Mesendoderm (in vitro differentiated cells): Measurements from ENCODE around the gene XRN2.

ENCODE experiments used
- DNase-seq: peaks from one replicate; pipeline ENCODE4 v3.0.0; 2013
- H2AK5ac ChIP-seq: 2 replicates; pipeline ENCODE4 v1.6.1; 2013; ENCODE audit warnings: low read length, inconsistent platforms
- H2BK120ac ChIP-seq: 2 replicates; pipeline ENCODE4 v1.6.1; 2013; ENCODE audit warnings: low read depth, mild to moderate bottlenecking, low read length, moderate library complexity, mixed read lengths
- H2BK15ac ChIP-seq: replicated peaks from 2 replicates; pipeline ENCODE4 v1.6.1; 2013; ENCODE audit warnings: low read depth, mild to moderate bottlenecking, moderate library complexity
- H2BK5ac ChIP-seq: 2 replicates; pipeline ENCODE4 v1.6.1; 2013; ENCODE audit warnings: low read length, inconsistent platforms
- H3K18ac ChIP-seq: 2 replicates; pipeline ENCODE4 v1.6.1; 2013; ENCODE audit warnings: mild to moderate bottlenecking, low read length, mixed read lengths
- H3K23ac ChIP-seq: one replicate; pipeline ENCODE4 v1.6.1; 2013; ENCODE audit warnings: low read length
- H3K27ac ChIP-seq: 2 replicates; pipeline ENCODE4 v1.5.1; 2013; ENCODE audit warnings: low read depth, mild to moderate bottlenecking, inconsistent platforms, low read length, moderate library complexity
- H3K27me3 ChIP-seq: 2 replicates; pipeline ENCODE4 v1.6.1; 2013; ENCODE audit warnings: low read length, control low read depth, mild to moderate bottlenecking, inconsistent platforms; ENCODE audit not compliant: insufficient read depth, poor library complexity
- H3K36me3 ChIP-seq: 2 replicates; pipeline ENCODE4 v1.6.1; 2013; ENCODE audit warnings: low read length, inconsistent platforms; ENCODE audit not compliant: control insufficient read depth, insufficient read depth
- H3K4ac ChIP-seq: one replicate; pipeline ENCODE4 v1.6.1; 2013; ENCODE audit warnings: low read depth, mild to moderate bottlenecking, low read length, moderate library complexity
- H3K4me1 ChIP-seq: 2 replicates; pipeline ENCODE4 v1.6.1; 2013; ENCODE audit warnings: low read depth, low read length, inconsistent platforms; ENCODE audit not compliant: control insufficient read depth
- H3K4me2 ChIP-seq: 2 replicates; pipeline ENCODE4 v1.6.1; 2013; ENCODE audit warnings: low read length
- H3K4me3 ChIP-seq: 2 replicates; pipeline ENCODE4 v1.5.1; 2013; ENCODE audit warnings: mild to moderate bottlenecking, low read length
- H3K56ac ChIP-seq: one replicate; pipeline ENCODE4 v1.6.1; 2013; ENCODE audit warnings: low read length
- H3K79me1 ChIP-seq: 2 replicates; pipeline ENCODE4 v1.6.1; 2013; ENCODE audit warnings: low read length, inconsistent platforms
- H3K79me2 ChIP-seq: 2 replicates; pipeline ENCODE4 v1.6.1; 2013; ENCODE audit warnings: mild to moderate bottlenecking, low read length; ENCODE audit not compliant: control insufficient read depth, insufficient read depth
- H3K9ac ChIP-seq: 2 replicates; pipeline ENCODE4 v1.6.1; 2013; ENCODE audit warnings: low read length, inconsistent platforms
- H4K5ac ChIP-seq: one replicate; pipeline ENCODE4 v1.6.1; 2013; ENCODE audit warnings: low read length
- H4K8ac ChIP-seq: one replicate; pipeline ENCODE4 v1.6.1; 2013; ENCODE audit warnings: low read depth, mild to moderate bottlenecking, control low read depth, low read length, moderate library complexity
- WGBS: extraction: QIAGEN DNeasy Blood & Tissue Kit; methylation state at CpG from one replicate; pipeline ENCODE4 v1.1.7; 2013; ENCODE audit warnings: low lambda C conversion rate, missing lambda C conversion rate; ENCODE audit not compliant: insufficient coverage; ENCODE audit errors: extremely low coverage; 5-methylcytosine and 5-hydroxymethylcytosine counted together

The XRN2 gene

DNA sequence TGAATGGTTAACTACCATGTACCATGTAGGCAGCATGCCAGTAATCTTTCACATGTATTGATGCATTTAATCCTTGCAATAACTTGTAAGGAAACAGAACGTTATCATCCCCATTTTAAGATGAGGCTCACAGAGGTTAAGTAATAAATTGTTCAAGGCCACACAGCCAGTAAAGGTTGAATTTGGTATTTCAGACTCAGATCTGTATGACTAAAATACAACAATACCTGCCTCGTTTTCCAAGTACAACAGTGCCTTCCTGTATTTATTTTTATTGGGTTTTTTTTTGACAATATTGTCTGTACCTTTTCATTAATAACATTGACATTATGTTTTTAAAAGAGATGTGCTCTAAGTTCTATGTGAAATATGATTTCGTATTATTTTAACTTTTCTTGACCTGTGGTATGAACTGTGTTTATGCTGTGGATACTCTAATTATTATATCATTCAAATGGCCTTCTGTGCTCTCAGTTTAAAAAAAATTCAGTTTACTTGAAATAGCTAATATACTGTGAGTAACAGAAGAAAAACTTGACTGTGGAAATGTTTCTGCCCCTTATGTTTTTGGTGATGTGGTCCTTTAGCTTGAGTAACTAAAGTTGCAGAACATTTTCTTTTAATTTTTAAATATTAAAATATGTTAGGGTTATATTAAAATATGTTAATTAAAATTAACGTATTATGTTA lies 39.7 kb downstream of the XRN2 start:
- no peak for DNase-seq
- Histone ChIP-seq H3K4me3 (no peak overlapping the region), H3K56ac (no peak overlapping the region), H3K4ac (no peak overlapping the region), H3K79me2 (peaks cover 2% of the 10 kb centered on the region), H3K23ac (no peak overlapping the region), H3K79me1 (peaks cover 3% of the 10 kb centered on the region), H3K36me3 (peaks cover 6% of the 10 kb centered on the region), H2BK5ac (no peak overlapping the region), H3K18ac (no peak overlapping the region), H4K8ac (no peak overlapping the region), H3K27ac (no peak overlapping the region), H2BK120ac (no peak overlapping the region), H2BK15ac (no peak overlapping the region), H3K4me2 (no peak overlapping the region), H3K9ac (no peak overlapping the region), H2AK5ac (no peak overlapping the region), H3K4me1 (no peaks in the 10 kb centered on the region), H4K5ac (no peak overlapping the region), H3K27me3 (no peaks in the 10 kb centered on the region)
- WGBS: 100% methylated on average over 1 of the region's 4 CpGs

DNA sequence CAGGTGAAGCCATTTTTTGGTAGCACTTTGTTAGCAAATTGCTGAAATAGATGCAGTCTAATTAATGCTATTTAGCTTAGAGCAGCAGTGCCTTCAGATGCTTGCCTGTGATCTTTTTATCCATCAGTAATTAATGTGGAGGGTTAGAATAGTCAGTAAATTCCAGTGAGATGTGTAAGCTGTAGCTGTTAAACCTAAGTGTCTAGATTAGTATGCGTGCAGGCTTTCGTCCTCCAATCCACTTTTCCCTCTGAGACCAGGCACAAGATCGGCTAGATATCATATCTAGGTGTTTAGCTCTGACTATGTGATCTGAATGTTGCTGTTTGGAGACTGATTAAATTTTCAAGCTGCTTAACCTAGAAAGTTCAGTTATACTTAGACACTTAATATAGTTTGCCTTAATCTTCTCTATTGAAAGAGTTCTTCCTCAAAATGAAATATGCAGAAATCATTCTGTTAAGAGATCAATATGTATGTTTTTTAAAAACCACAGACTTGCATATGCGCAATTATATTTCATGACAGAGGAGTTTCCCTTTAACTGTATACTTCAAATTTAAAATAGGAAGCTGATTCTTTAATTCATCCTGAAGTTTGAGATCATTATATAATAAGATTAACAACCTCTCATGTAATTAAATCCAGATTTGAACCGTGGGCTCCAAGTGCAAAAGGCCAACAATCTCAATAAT lies 41.2 kb downstream of the XRN2 start:
- Histone ChIP-seq H4K5ac (no peak overlapping the region), H3K36me3 (peaks cover 2% of the 10 kb centered on the region), H3K27me3 (no peaks in the 10 kb centered on the region), H3K23ac (no peak overlapping the region), H3K4me2 (no peak overlapping the region), H3K79me2 (peaks cover 2% of the 10 kb centered on the region), H3K18ac (no peak overlapping the region), H3K4me3 (no peak overlapping the region), H2BK5ac (no peak overlapping the region), H2BK120ac (no peak overlapping the region), H3K27ac (no peak overlapping the region), H2AK5ac (no peak overlapping the region), H3K4me1 (no peaks in the 10 kb centered on the region), H3K4ac (no peak overlapping the region), H2BK15ac (no peak overlapping the region), H3K9ac (no peak overlapping the region), H3K79me1 (no peaks in the 10 kb centered on the region), H3K56ac (no peak overlapping the region), H4K8ac (no peak overlapping the region)
- DNase-seq: peak; percentile 28
- no CpG with 5 or more reads among the region's 5 CpGs for WGBS

DNA sequence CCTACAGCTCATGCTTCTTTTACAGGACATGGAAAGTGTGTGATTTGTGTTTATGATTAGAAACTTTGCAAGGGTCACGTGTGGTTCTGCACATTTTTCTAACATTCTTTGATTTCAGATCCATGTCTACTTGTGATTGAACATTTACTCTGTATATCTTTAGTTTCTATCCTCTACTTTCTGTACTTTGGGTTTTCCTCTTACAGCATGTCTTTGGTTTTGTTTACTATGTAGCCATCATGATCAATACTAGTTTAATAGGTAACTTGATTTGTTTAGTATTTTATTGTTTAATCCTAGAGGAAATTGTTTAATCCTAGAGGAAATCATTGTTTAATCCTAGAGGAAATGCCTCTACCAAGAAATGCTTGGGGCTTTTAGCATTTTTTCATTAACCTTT lies 41.8 kb downstream of the XRN2 start:
- no peak overlapping the region for H2BK15ac ChIP-seq
- H3K56ac ChIP-seq: no peak overlapping the region
- H2BK120ac ChIP-seq: no peak overlapping the region
- H2BK5ac ChIP-seq: no peak overlapping the region
- H4K5ac ChIP-seq: no peak overlapping the region
- no peak overlapping the region for H3K18ac ChIP-seq
- H3K9ac ChIP-seq: no peak overlapping the region
- H3K4me3 ChIP-seq: no peak overlapping the region
- H3K4me1 ChIP-seq: no peaks in the 10 kb centered on the region
- DNase-seq: no peak
- no peak overlapping the region for H3K23ac ChIP-seq
- WGBS: no CpG with 5 or more reads among the region's 1 CpG
- no peaks in the 10 kb centered on the region for H3K79me1 ChIP-seq
- no peaks in the 10 kb centered on the region for H3K27me3 ChIP-seq
- peaks cover 2% of the 10 kb centered on the region for H3K36me3 ChIP-seq
- H3K4me2 ChIP-seq: no peak overlapping the region
- no peak overlapping the region for H3K4ac ChIP-seq
- no peak overlapping the region for H4K8ac ChIP-seq
- no peak overlapping the region for H2AK5ac ChIP-seq
- H3K79me2 ChIP-seq: peaks cover 2% of the 10 kb centered on the region
- H3K27ac ChIP-seq: no peak overlapping the region

DNA sequence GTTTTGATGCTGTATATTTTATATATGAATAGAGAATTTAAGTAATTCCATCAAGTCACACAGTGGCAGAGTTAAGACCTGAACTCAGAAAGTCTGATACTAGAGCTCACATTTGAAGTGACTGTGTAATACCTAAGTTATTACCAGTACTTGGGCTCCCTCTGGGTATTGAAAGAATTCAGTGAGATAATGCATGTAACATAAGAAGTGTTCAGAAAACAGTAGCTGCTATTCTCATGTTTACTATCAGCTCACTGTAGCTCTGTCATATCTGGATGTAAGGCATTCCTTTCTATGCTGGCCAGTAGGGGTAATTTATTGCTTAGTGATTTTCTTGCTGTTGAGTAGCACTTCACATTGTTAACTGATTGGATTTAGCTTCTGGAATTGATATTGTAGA lies 49.6 kb downstream of the XRN2 start:
- Histone ChIP-seq H3K18ac (no peak overlapping the region), H3K79me2 (no peaks in the 10 kb centered on the region), H3K9ac (no peak overlapping the region), H3K79me1 (no peaks in the 10 kb centered on the region), H2BK15ac (no peak overlapping the region), H3K4me2 (no peak overlapping the region), H3K56ac (no peak overlapping the region), H4K5ac (no peak overlapping the region), H2AK5ac (no peak overlapping the region), H2BK5ac (no peak overlapping the region), H3K4me3 (no peak overlapping the region), H3K4me1 (no peaks in the 10 kb centered on the region), H3K27me3 (no peaks in the 10 kb centered on the region), H4K8ac (no peak overlapping the region), H2BK120ac (no peak overlapping the region), H3K27ac (no peak overlapping the region), H3K36me3 (peaks cover 3% of the 10 kb centered on the region), H3K23ac (no peak overlapping the region), H3K4ac (no peak overlapping the region)
- no peak for DNase-seq

DNA sequence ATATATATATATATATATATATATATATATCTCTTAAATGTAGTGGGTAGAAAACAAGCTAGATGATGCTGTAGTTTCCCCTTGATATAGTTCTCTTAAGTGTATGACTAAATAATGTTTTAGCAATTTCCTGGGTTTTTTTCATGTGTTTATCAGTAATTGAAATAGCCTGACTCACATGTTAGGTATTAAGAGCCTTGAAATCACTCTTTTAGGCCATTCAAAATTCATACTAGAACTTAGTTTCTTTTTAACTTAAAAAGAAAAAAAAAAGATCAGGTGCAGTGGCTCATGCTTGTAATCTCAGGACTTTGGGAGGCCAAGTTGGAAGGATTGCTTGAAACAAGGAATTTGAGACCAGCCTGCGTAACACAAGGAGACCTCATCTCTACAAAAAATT lies 50.1 kb downstream of the XRN2 start:
- H2BK15ac ChIP-seq: no peak overlapping the region
- no peak overlapping the region for H3K4ac ChIP-seq
- no peak overlapping the region for H3K9ac ChIP-seq
- no peak overlapping the region for H3K23ac ChIP-seq
- H2BK120ac ChIP-seq: no peak overlapping the region
- no peak overlapping the region for H3K4me2 ChIP-seq
- no peak overlapping the region for H4K5ac ChIP-seq
- H3K36me3 ChIP-seq: peaks cover 3% of the 10 kb centered on the region
- no peak overlapping the region for H3K18ac ChIP-seq
- no CpG with 5 or more reads among the region's 1 CpG for WGBS
- H3K56ac ChIP-seq: no peak overlapping the region
- no peak overlapping the region for H3K27ac ChIP-seq
- no peaks in the 10 kb centered on the region for H3K4me1 ChIP-seq
- H3K79me1 ChIP-seq: no peaks in the 10 kb centered on the region
- H3K27me3 ChIP-seq: no peaks in the 10 kb centered on the region
- no peak for DNase-seq
- no peak overlapping the region for H3K4me3 ChIP-seq
- no peak overlapping the region for H4K8ac ChIP-seq
- H3K79me2 ChIP-seq: no peaks in the 10 kb centered on the region
- H2BK5ac ChIP-seq: no peak overlapping the region
- no peak overlapping the region for H2AK5ac ChIP-seq

DNA sequence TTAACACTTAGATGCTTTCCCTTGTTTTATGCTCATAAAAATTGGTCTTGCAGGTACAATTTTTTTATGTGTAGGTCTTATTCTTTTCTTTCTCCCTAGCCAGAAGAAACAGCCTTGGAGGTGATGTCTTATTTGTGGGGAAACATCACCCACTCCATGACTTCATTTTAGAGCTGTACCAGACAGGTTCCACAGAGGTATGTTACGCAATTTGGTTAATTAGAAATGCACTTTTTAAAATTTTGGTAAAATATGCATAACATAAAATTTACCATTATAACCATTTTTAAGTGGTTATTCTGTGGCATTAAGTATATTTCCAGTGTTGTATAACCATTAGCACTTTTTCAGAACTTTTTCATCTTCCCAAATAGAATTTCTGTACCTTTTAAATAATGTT lies 52.9 kb downstream of the XRN2 start:
- Histone ChIP-seq H4K5ac (no peak overlapping the region), H3K4me1 (no peaks in the 10 kb centered on the region), H3K4ac (no peak overlapping the region), H3K4me3 (no peak overlapping the region), H3K9ac (no peak overlapping the region), H4K8ac (no peak overlapping the region), H3K4me2 (no peak overlapping the region), H2BK15ac (no peak overlapping the region), H3K27ac (no peak overlapping the region), H3K36me3 (peaks cover 3% of the 10 kb centered on the region), H3K23ac (no peak overlapping the region), H3K27me3 (no peaks in the 10 kb centered on the region), H3K18ac (no peak overlapping the region), H3K79me1 (peaks cover 2% of the 10 kb centered on the region), H3K56ac (no peak overlapping the region), H2AK5ac (no peak overlapping the region), H2BK120ac (no peak overlapping the region), H2BK5ac (no peak overlapping the region), H3K79me2 (no peaks in the 10 kb centered on the region)
- WGBS: no CpG with 5 or more reads among the region's 1 CpG
- DNase-seq: no peak
